ENCODE results near the gene PDZRN3. TPM values are rescaled to one million over a fixed set of nuclear protein-coding genes. Genes with fewer than 3 reads are reported as not detected.

Gene PDZRN3
- polyA plus RNA-seq, 1 of the 3 experiments (the other 2 are of a cell fraction), result 10.3 TPM

GRCh38 chr3:73563896-73564582, 60.7 kb downstream of the PDZRN3 start (continued):
- TF ChIP-seq, protein P1, sequence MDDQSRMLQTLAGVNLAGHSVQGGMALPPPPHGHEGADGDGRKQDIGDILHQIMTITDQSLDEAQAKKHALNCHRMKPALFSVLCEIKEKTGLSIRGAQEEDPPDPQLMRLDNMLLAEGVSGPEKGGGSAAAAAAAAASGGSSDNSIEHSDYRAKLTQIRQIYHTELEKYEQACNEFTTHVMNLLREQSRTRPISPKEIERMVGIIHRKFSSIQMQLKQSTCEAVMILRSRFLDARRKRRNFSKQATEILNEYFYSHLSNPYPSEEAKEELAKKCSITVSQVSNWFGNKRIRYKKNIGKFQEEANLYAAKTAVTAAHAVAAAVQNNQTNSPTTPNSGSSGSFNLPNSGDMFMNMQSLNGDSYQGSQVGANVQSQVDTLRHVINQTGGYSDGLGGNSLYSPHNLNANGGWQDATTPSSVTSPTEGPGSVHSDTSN (IDR thresholded peaks at IDR 0.05), result peak; percentile 25; the same call in 1 of the 2 replicates
- TF ChIP-seq MAX (IDR thresholded peaks at IDR 0.05; ENCODE audit: low read depth) (no peak), POLR2AphosphoS5 (IDR thresholded peaks at IDR 0.05; ENCODE audit: low read depth, low read length) (no peak), SIN3A (IDR thresholded peaks at IDR 0.05; ENCODE audit: borderline replicate concordance, low read depth, low read length) (no peak), CHD2 (IDR thresholded peaks at IDR 0.05; ENCODE audit: low read length, partially characterized antibody) (no peak), RFX5 (IDR thresholded peaks at IDR 0.05; ENCODE audit: low read length) (no peak)
- TF ChIP-seq, protein P2, sequence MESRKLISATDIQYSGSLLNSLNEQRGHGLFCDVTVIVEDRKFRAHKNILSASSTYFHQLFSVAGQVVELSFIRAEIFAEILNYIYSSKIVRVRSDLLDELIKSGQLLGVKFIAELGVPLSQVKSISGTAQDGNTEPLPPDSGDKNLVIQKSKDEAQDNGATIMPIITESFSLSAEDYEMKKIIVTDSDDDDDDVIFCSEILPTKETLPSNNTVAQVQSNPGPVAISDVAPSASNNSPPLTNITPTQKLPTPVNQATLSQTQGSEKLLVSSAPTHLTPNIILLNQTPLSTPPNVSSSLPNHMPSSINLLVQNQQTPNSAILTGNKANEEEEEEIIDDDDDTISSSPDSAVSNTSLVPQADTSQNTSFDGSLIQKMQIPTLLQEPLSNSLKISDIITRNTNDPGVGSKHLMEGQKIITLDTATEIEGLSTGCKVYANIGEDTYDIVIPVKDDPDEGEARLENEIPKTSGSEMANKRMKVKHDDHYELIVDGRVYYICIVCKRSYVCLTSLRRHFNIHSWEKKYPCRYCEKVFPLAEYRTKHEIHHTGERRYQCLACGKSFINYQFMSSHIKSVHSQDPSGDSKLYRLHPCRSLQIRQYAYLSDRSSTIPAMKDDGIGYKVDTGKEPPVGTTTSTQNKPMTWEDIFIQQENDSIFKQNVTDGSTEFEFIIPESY (IDR thresholded peaks at IDR 0.05; ENCODE audit: borderline replicate concordance, low read depth), result no peak

- Histone ChIP-seq H3K4me2 (no peak overlapping the region), H3F3A (replicated peaks; ENCODE audit: insufficient read depth) (peaks cover 10% of the 10 kb centered on the region), H3K4me3 (ENCODE audit: low read depth in 2 of 2, low read length in 1 of 2) (no peak overlapping the region), H3K27me3 (ENCODE audit: insufficient read depth) (no peaks in the 10 kb centered on the region), H3K4me1 (ENCODE audit: control insufficient read depth in 1 of 2, insufficient read depth in 2 of 2, low read depth in 1 of 2, low read length in 1 of 2) (peaks cover 16 to 25% of the 10 kb centered on the region in 2 experiments), H3K27ac (ENCODE audit: low read depth in 2 of 2, low read length in 1 of 2) (0 out of 4 replicates have a peak overlapping the region, but pooled peaks of 1 of the 2 experiments have one; percentile 1), H3K9me2 (no peaks in the 10 kb centered on the region), H3K9ac (no peak overlapping the region), H3K36me3 (replicated peaks in 1 of 2; ENCODE audit: control insufficient read depth in 1 of 2, insufficient read depth in 2 of 2, low read length in 1 of 2) (peaks cover 0 to 5% of the 10 kb centered on the region in 2 experiments), H4K20me1 (ENCODE audit: insufficient read depth) (no peaks in the 10 kb centered on the region; the same call in 1 of the 2 replicates), H3K9me3 (no peaks in the 10 kb centered on the region), H2AFZ (ENCODE audit: low read depth) (no peak overlapping the region), H3K79me2 (ENCODE audit: insufficient read depth) (peaks cover 59% of the 10 kb centered on the region)
- no peak for DNase-seq
- ChIA-PET CTCF (interaction anchor here (1.2 kb wide), 1 partner anchor 12 kb away, joined by 3 read pairs; no protein-coding TSS in a partner anchor), POLR2A (no interaction called here)
- TF ChIP-seq FOXM1 (IDR thresholded peaks at IDR 0.05; ENCODE audit: low read depth), result no peak
- TF ChIP-seq EP300 (IDR thresholded peaks at IDR 0.05; ENCODE audit: borderline replicate concordance in 1 of 2, low read depth in 1 of 2, low read length in 1 of 2), result no peak
- TF ChIP-seq MXI1 (IDR thresholded peaks at IDR 0.05; ENCODE audit: low read depth, low read length), result no peak
- no peak for TF ChIP-seq MEF2A (IDR thresholded peaks at IDR 0.05; ENCODE audit: borderline replicate concordance, low read depth)
- no peak for TF ChIP-seq POLR2AphosphoS5 (IDR thresholded peaks at IDR 0.05; ENCODE audit: low read depth, low read length)
- TF ChIP-seq, protein P2 (IDR thresholded peaks at IDR 0.05; ENCODE audit: borderline replicate concordance, low read depth), result no peak
- TF ChIP-seq, protein P3, sequence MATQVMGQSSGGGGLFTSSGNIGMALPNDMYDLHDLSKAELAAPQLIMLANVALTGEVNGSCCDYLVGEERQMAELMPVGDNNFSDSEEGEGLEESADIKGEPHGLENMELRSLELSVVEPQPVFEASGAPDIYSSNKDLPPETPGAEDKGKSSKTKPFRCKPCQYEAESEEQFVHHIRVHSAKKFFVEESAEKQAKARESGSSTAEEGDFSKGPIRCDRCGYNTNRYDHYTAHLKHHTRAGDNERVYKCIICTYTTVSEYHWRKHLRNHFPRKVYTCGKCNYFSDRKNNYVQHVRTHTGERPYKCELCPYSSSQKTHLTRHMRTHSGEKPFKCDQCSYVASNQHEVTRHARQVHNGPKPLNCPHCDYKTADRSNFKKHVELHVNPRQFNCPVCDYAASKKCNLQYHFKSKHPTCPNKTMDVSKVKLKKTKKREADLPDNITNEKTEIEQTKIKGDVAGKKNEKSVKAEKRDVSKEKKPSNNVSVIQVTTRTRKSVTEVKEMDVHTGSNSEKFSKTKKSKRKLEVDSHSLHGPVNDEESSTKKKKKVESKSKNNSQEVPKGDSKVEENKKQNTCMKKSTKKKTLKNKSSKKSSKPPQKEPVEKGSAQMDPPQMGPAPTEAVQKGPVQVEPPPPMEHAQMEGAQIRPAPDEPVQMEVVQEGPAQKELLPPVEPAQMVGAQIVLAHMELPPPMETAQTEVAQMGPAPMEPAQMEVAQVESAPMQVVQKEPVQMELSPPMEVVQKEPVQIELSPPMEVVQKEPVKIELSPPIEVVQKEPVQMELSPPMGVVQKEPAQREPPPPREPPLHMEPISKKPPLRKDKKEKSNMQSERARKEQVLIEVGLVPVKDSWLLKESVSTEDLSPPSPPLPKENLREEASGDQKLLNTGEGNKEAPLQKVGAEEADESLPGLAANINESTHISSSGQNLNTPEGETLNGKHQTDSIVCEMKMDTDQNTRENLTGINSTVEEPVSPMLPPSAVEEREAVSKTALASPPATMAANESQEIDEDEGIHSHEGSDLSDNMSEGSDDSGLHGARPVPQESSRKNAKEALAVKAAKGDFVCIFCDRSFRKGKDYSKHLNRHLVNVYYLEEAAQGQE (IDR thresholded peaks at IDR 0.05; ENCODE audit: low read depth, low read length), result no peak
- TF ChIP-seq, protein P4, sequence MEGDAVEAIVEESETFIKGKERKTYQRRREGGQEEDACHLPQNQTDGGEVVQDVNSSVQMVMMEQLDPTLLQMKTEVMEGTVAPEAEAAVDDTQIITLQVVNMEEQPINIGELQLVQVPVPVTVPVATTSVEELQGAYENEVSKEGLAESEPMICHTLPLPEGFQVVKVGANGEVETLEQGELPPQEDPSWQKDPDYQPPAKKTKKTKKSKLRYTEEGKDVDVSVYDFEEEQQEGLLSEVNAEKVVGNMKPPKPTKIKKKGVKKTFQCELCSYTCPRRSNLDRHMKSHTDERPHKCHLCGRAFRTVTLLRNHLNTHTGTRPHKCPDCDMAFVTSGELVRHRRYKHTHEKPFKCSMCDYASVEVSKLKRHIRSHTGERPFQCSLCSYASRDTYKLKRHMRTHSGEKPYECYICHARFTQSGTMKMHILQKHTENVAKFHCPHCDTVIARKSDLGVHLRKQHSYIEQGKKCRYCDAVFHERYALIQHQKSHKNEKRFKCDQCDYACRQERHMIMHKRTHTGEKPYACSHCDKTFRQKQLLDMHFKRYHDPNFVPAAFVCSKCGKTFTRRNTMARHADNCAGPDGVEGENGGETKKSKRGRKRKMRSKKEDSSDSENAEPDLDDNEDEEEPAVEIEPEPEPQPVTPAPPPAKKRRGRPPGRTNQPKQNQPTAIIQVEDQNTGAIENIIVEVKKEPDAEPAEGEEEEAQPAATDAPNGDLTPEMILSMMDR (IDR thresholded peaks at IDR 0.05), result no peak
- no peak for TF ChIP-seq FOSL2 (IDR thresholded peaks at IDR 0.05; ENCODE audit: borderline replicate concordance, low read depth)
- TF ChIP-seq TEAD4 (IDR thresholded peaks at IDR 0.05; ENCODE audit: borderline replicate concordance, insufficient read depth), result no peak
- TF ChIP-seq RXRA (IDR thresholded peaks at IDR 0.05; ENCODE audit: borderline replicate concordance, low read depth), result no peak
- no peak for TF ChIP-seq MAX (IDR thresholded peaks at IDR 0.05; ENCODE audit: low read depth)
- 93% methylated on average over 10 of the region's 10 CpGs for WGBS (ENCODE audit: low lambda C conversion rate)
Measured at GRCh38 chr3:73561494-73561893, 63.2 kb downstream of the PDZRN3 start.

Measured in SK-N-SH (cell line).